H1 (cell line): Measurements from ENCODE around the gene PLBD2. TPM values are rescaled to one million over a fixed set of nuclear protein-coding genes. Genes with fewer than 3 reads are reported as not detected.
A peak's percentile ranks its signal among the peaks of the same experiment; 100 is the strongest.

Source experiments
- CTCF ChIA-PET: fragments of 300-600 bp; sonication (Branson Sonifier 250); formaldehyde crosslinking; loops from one replicate; lab custom pipeline; 2021; ENCODE audit not compliant: partially characterized antibody; lab: Charles Lee
- POLR2A ChIA-PET: fragments of 300-600 bp; sonication (Branson Sonifier 250); formaldehyde crosslinking; loops from one replicate; lab custom pipeline; 2021; ENCODE audit warnings: inconsistent platforms; ENCODE audit not compliant: partially characterized antibody; lab: Charles Lee
- DNase-seq, 2 experiments: peaks; one replicate each; pipeline versions ENCODE4 v3.0.0 to v3.0.0-alpha.2; 2010 to 2022; ENCODE audit warnings: low spot score in 2 of 2, low read depth in 1 of 2, mixed read lengths in 1 of 2
- FAIRE-seq: peaks from 2 replicates; lab custom pipeline; 2011; peaks lifted over from hg19 to GRCh38; lab: Jason Lieb, UNC
- H2AFZ ChIP-seq: 2 replicates; pipeline ENCODE4 v1.8.1; 2012; ENCODE audit warnings: low read length, inconsistent platforms
- H2AK5ac ChIP-seq: 2 replicates; pipeline ENCODE4 v1.6.1; 2013; ENCODE audit warnings: low read depth, low read length
- H2BK120ac ChIP-seq: replicated peaks from 2 replicates; pipeline ENCODE3; 2013; ENCODE audit warnings: low read depth, low read length, inconsistent platforms
- H2BK12ac ChIP-seq: 2 replicates; pipeline ENCODE4 v1.6.1; 2013; ENCODE audit warnings: low read depth, low read length
- H2BK15ac ChIP-seq: 2 replicates; pipeline ENCODE4 v1.6.1; 2013; ENCODE audit warnings: low read length
- H2BK20ac ChIP-seq: 2 replicates; pipeline ENCODE4 v1.6.1; 2013; ENCODE audit warnings: low read length
- H2BK5ac ChIP-seq: 2 replicates; pipeline ENCODE4 v1.6.1; 2013; ENCODE audit warnings: low read depth, low read length
- H3K14ac ChIP-seq: 2 replicates; pipeline ENCODE4 v1.6.1; 2013; ENCODE audit warnings: inconsistent platforms; ENCODE audit not compliant: insufficient read length
- H3K18ac ChIP-seq: 2 replicates; pipeline ENCODE4 v1.6.1; 2013; ENCODE audit warnings: low read length; ENCODE audit errors: extremely low read depth
- H3K23ac ChIP-seq: 2 replicates; pipeline ENCODE4 v1.6.1; 2013; ENCODE audit warnings: inconsistent platforms; ENCODE audit not compliant: insufficient read length
- H3K23me2 ChIP-seq: 2 replicates; pipeline ENCODE4 v1.6.1; 2013; ENCODE audit warnings: low read depth, low read length
- H3K27ac ChIP-seq: 2 replicates; pipeline ENCODE4 v1.6.1; 2011; ENCODE audit warnings: low read depth, low read length, inconsistent platforms
- H3K27me3 ChIP-seq, 4 experiments: replicated peaks in 1 of 4; 1 replicate in 1 of 4; 2 replicates in 3 of 4; pipeline versions ENCODE4 v1.6.1 to v1.8.1; 2011 to 2013; ENCODE audit warnings: low read length in 3 of 4, mild to moderate bottlenecking in 3 of 4, inconsistent platforms in 2 of 4, mixed read lengths in 2 of 4, moderate library complexity in 1 of 4; ENCODE audit not compliant: control insufficient read depth in 3 of 4, insufficient read depth in 3 of 4; ENCODE audit errors: extremely low read depth in 1 of 4
- H3K36me3 ChIP-seq, 4 experiments: 2 replicates each; pipeline versions ENCODE4 v1.6.1 to v1.8.1; 2011 to 2013; ENCODE audit warnings: mild to moderate bottlenecking in 4 of 4, low read length in 3 of 4, moderate library complexity in 2 of 4, control low read depth in 1 of 4, inconsistent platforms in 1 of 4; ENCODE audit not compliant: insufficient read depth in 4 of 4, control insufficient read depth in 2 of 4
- H3K4ac ChIP-seq: replicated peaks from 2 replicates; pipeline ENCODE3; 2013; ENCODE audit warnings: low read length, low read depth, mixed read lengths, inconsistent platforms; ENCODE audit not compliant: insufficient read length
- H3K4me1 ChIP-seq, 4 experiments: replicated peaks in 1 of 4; 1 replicate in 1 of 4; 2 replicates in 3 of 4; pipeline versions ENCODE4 v1.6.1 to v1.8.1; 2011 to 2013; ENCODE audit warnings: low read length in 3 of 4, inconsistent platforms in 2 of 4, mixed read lengths in 1 of 4; ENCODE audit not compliant: insufficient read depth in 4 of 4, control insufficient read depth in 3 of 4
- H3K4me2 ChIP-seq, 2 experiments: 2 replicates each; pipeline versions ENCODE4 v1.6.1 to v1.8.1; 2011 to 2013; ENCODE audit warnings: low read depth in 2 of 2, low read length in 2 of 2, control low read depth in 1 of 2, inconsistent platforms in 1 of 2, mild to moderate bottlenecking in 1 of 2; ENCODE audit not compliant: insufficient read depth in 1 of 2
- H3K4me3 ChIP-seq, 4 experiments: fragments of 200-600, 300-600 bp in 1 of 4; sonication (generic), shearing (Covaris generic), sonication (Bioruptor Twin) in 1 of 4; 2 replicates each; pipeline versions ENCODE4 v1.5.1 to v1.8.1; 2011 to 2016; ENCODE audit warnings: low read length in 4 of 4, low read depth in 3 of 4, control low read depth in 2 of 4, inconsistent platforms in 2 of 4, mild to moderate bottlenecking in 2 of 4, mixed read lengths in 1 of 4, moderate library complexity in 1 of 4; ENCODE audit not compliant: insufficient read depth in 2 of 4; ENCODE audit errors: extremely low read depth in 1 of 4
- H3K56ac ChIP-seq: replicated peaks from 2 replicates; pipeline ENCODE3; 2013; ENCODE audit warnings: low read depth, mild to moderate bottlenecking, mixed read lengths, low read length, inconsistent platforms; ENCODE audit not compliant: insufficient read length
- H3K79me1 ChIP-seq: 2 replicates; pipeline ENCODE4 v1.6.1; 2013; ENCODE audit warnings: low read depth, low read length, control low read depth
- H3K79me2 ChIP-seq, 2 experiments: 2 replicates each; pipeline versions ENCODE4 v1.6.1 to v1.8.1; 2012 to 2013; ENCODE audit warnings: low read length in 2 of 2, mild to moderate bottlenecking in 2 of 2, inconsistent platforms in 1 of 2; ENCODE audit not compliant: insufficient read depth in 2 of 2, control insufficient read depth in 1 of 2
- H3K9ac ChIP-seq, 4 experiments: replicated peaks in 1 of 4; 1 replicate in 1 of 4; 2 replicates in 3 of 4; pipeline versions ENCODE4 v1.6.1 to v1.8.1; 2011 to 2013; ENCODE audit warnings: low read depth in 3 of 4, low read length in 3 of 4, control low read depth in 2 of 4, mild to moderate bottlenecking in 2 of 4, moderate library complexity in 2 of 4, inconsistent platforms in 1 of 4; ENCODE audit errors: extremely low read depth in 1 of 4
- H3K9me3 ChIP-seq, 2 experiments: 2 replicates each; pipeline versions ENCODE4 v1.6.1 to v1.8.1; 2012 to 2013; ENCODE audit warnings: mild to moderate bottlenecking in 2 of 2, moderate library complexity in 2 of 2, control low read depth in 1 of 2, inconsistent platforms in 1 of 2, low read depth in 1 of 2, low read length in 1 of 2, mixed read lengths in 1 of 2; ENCODE audit not compliant: insufficient read depth in 2 of 2
- H4K20me1 ChIP-seq, 2 experiments: replicated peaks in 1 of 2; 2 replicates each; pipeline versions ENCODE3 to v1.8.1; 2011 to 2013; ENCODE audit warnings: inconsistent platforms in 2 of 2, low read length in 2 of 2, mild to moderate bottlenecking in 1 of 2; ENCODE audit not compliant: insufficient read depth in 2 of 2, control insufficient read depth in 1 of 2
- H4K5ac ChIP-seq: 2 replicates; pipeline ENCODE4 v1.6.1; 2013; ENCODE audit warnings: low read length, low read depth, mixed read lengths, inconsistent platforms; ENCODE audit not compliant: insufficient read length
- H4K8ac ChIP-seq: 2 replicates; pipeline ENCODE4 v1.8.0; 2013; ENCODE audit warnings: mild to moderate bottlenecking, moderate library complexity, low read length, inconsistent platforms; ENCODE audit not compliant: insufficient read depth; ENCODE audit errors: extremely low read depth
- H4K91ac ChIP-seq: replicated peaks from 2 replicates; pipeline ENCODE3; 2013; ENCODE audit warnings: low read length, mixed read lengths, inconsistent platforms; ENCODE audit not compliant: insufficient read length
- MAX ChIP-seq: IDR thresholded peaks from 2 replicates; pipeline ENCODE4 v1.6.1; 2012; ENCODE audit warnings: inconsistent platforms
- WGBS, 2 experiments: shearing (Covaris generic) in 1 of 2; methylation state at CpG; one replicate each; pipeline versions ENCODE4 v1.1.6 to v1.1.7; 2013 to 2015; ENCODE audit warnings: low lambda C conversion rate in 2 of 2, mixed read lengths in 2 of 2, inconsistent platforms in 1 of 2, low coverage in 1 of 2, missing lambda C conversion rate in 1 of 2; ENCODE audit not compliant: insufficient replicate concordance in 2 of 2, insufficient coverage in 1 of 2, insufficient read length in 1 of 2; ENCODE audit errors: extremely low coverage in 1 of 2, missing lambda C conversion rate in 1 of 2; 5-methylcytosine and 5-hydroxymethylcytosine counted together
- polyA plus RNA-seq, 7 experiments: library from polyadenylated mRNA; depleted of rRNA in 3 of 7; stranded (reverse) in 5 of 7; unstranded in 2 of 7; fragments of >200 nt in 5 of 7; fragments of 200-250 nt in 2 of 7; gene quantifications; 1 replicate in 5 of 7; 2 replicates in 1 of 7; 4 replicates in 1 of 7; pipeline versions ENCODE4 v1.2.1 to v1.2.3, GENCODE V29; 2011 to 2013; ENCODE audit warnings: missing spikeins in 2 of 7, mixed read lengths in 2 of 7
- total RNA-seq: library from RNA; stranded (reverse); fragmentation: NEBNext Ultra II Directional; extraction: Animal tissue kit (Norgen Biotek cat#: 25700); gene quantifications from 2 replicates; pipeline ENCODE4 v1.2.1, GENCODE V29; 2021

PLBD2 gene
- total and polyA plus RNA-seq, 2 of the 8 experiments (the other 6 are each of a cell fraction or from before 2014, with no cell fraction given) = 16.8 to 33.5 TPM

GRCh38 chr12:113403435-113404415 is 45.3 kb downstream of the PLBD2 start, which contains the start of gene SDS:
SDS (minus strand) TSS chr12:113403887; CDS start chr12:113399708, 4,179 bp downstream.
- FAIRE-seq = no peak
- Histone ChIP-seq H3K27ac (no peak within 1 kb of the TSS), H3K36me3 (no peaks in the 10 kb centered on the region), H3K23ac (no peak within 1 kb of the TSS), H4K91ac (no peak within 1 kb of the TSS), H3K27me3 (no peaks in the 10 kb centered on the region), H3K56ac (no peak within 1 kb of the TSS), H3K79me2 (no peaks in the 10 kb centered on the region), H2BK15ac (no peak within 1 kb of the TSS), H2BK20ac (no peak within 1 kb of the TSS), H2BK5ac (no peak within 1 kb of the TSS), H3K79me1 (no peaks in the 10 kb centered on the region), H4K5ac (no peak within 1 kb of the TSS), H3K4me1 (peaks cover 0 to 6% (median 3%) of the 10 kb centered on the region in 4 experiments; a peak in 4 of 7 replicates), H3K23me2 (peaks cover 1% of the 10 kb centered on the region; the same call in 1 of the 2 replicates), H2BK12ac (0 out of 2 replicates have a peak within 1 kb of the TSS, but pooled peaks have one; percentile 17), H3K18ac (no peak within 1 kb of the TSS; the same call in 1 of the 2 replicates), H3K4ac (no peak within 1 kb of the TSS), H3K14ac (no peak within 1 kb of the TSS), H2AFZ (peak within 1 kb of the TSS; percentile 36; the same call in 1 of the 2 replicates), H4K20me1 (peaks cover 0 to 1% of the 10 kb centered on the region in 2 experiments), H3K9ac (no peak within 1 kb of the TSS)
- no peak for DNase-seq
- CTCF ChIA-PET = interaction anchor here (1.0 to 1.8 kb wide), 4 partner anchors 9 to 92 kb away, joined by 3 to 8 read pairs (median 4); no protein-coding TSS in a partner anchor
- TF ChIP-seq MAX = no peak
- TF ChIP-seq, all 59 proteins: peak for 0
- H2AK5ac ChIP-seq = peak within 1 kb of the TSS; percentile 53; the same call in 1 of the 2 replicates
- H2BK120ac ChIP-seq = no peak within 1 kb of the TSS
- no peak within 1 kb of the TSS for H3K4me3 ChIP-seq
- 87% methylated on average over 14 of the region's 14 CpGs; no CpG with 5 or more reads in 1 of the 2 experiments for WGBS, 2 experiments
- H3K9me3 ChIP-seq = no peaks in the 10 kb centered on the region
- POLR2A ChIA-PET = interaction anchor here (1.1 to 1.3 kb wide), 3 partner anchors 10 to 113 kb away, joined by 3 to 5 read pairs (median 3); no protein-coding TSS in a partner anchor
- H3K4me2 ChIP-seq = no peak within 1 kb of the TSS
- H4K8ac ChIP-seq = peak within 1 kb of the TSS; percentile 35; the same call in 1 of the 2 replicates
